Endodermal cell (in vitro differentiated cells): Measurements from ENCODE around the gene RRAD. TPM values are rescaled to one million over a fixed set of nuclear protein-coding genes. Genes with fewer than 3 reads are reported as not detected.
A peak's percentile ranks its signal among the peaks of the same experiment; 100 is the strongest.

ENCODE experiments used
- DNase-seq: peaks from one replicate; pipeline ENCODE4 v3.0.0-alpha.2; 2017
- H3K27ac ChIP-seq: 2 replicates; pipeline ENCODE4 v1.5.1; 2013; ENCODE audit warnings: mild to moderate bottlenecking, low read depth, low read length, moderate library complexity
- H3K27me3 ChIP-seq: 2 replicates; pipeline ENCODE4 v1.6.1; 2013; ENCODE audit warnings: mild to moderate bottlenecking, low read length, moderate library complexity; ENCODE audit not compliant: insufficient read depth, control insufficient read depth, poor library complexity, severe bottlenecking
- H3K36me3 ChIP-seq: 2 replicates; pipeline ENCODE4 v1.7.0; 2013; ENCODE audit warnings: mild to moderate bottlenecking, low read length, moderate library complexity; ENCODE audit not compliant: control insufficient read depth, insufficient read depth
- H3K4me1 ChIP-seq: one replicate; pipeline ENCODE4 v1.7.0; 2013; ENCODE audit warnings: low read length; ENCODE audit not compliant: control insufficient read depth, insufficient read depth
- H3K4me3 ChIP-seq: 2 replicates; pipeline ENCODE4 v1.5.1; 2013; ENCODE audit warnings: mild to moderate bottlenecking, low read length, moderate library complexity
- H3K9ac ChIP-seq: 2 replicates; pipeline ENCODE4 v1.6.1; 2013; ENCODE audit warnings: mild to moderate bottlenecking, low read length, moderate library complexity; ENCODE audit not compliant: poor library complexity, severe bottlenecking; ENCODE audit errors: extremely low read depth
- H3K9me3 ChIP-seq: 2 replicates; pipeline ENCODE4 v1.6.1; 2013; ENCODE audit warnings: mild to moderate bottlenecking, low read length, moderate library complexity; ENCODE audit not compliant: control insufficient read depth
- H3K27ac Mint-ChIP-seq: 2 replicates; pipeline ENCODE4 v1.8.0; 2020; ENCODE audit warnings: mixed read lengths
- H3K27me3 Mint-ChIP-seq: 2 replicates; pipeline ENCODE4 v1.8.0; 2021; ENCODE audit warnings: mild to moderate bottlenecking, mixed read lengths; ENCODE audit not compliant: insufficient read depth
- H3K36me3 Mint-ChIP-seq: 2 replicates; pipeline ENCODE4 v1.8.0; 2020; ENCODE audit warnings: low read depth, mixed read lengths
- H3K4me1 Mint-ChIP-seq: 2 replicates; pipeline ENCODE4 v1.8.0; 2020; ENCODE audit warnings: mixed read lengths
- H3K4me3 Mint-ChIP-seq: 2 replicates; pipeline ENCODE4 v1.8.0; 2020; ENCODE audit warnings: mild to moderate bottlenecking, moderate library complexity, mixed read lengths
- H3K9me3 Mint-ChIP-seq: 2 replicates; pipeline ENCODE4 v1.8.0; 2020; ENCODE audit warnings: mild to moderate bottlenecking, mixed read lengths
- CTCF ChIP-seq: fragments of 200-600 bp; sonication (generic); conservative IDR thresholded peaks from 2 replicates; pipeline ENCODE4 v1.5.0; 2021; ENCODE audit warnings: antibody characterized with exemption, mild to moderate bottlenecking
- whole genome bisulfite sequencing, 2 experiments: methylation state at CpG; one replicate each; pipeline versions ENCODE4 v1.1.5 to v1.1.7; 2013; ENCODE audit warnings: missing lambda C conversion rate in 2 of 2, mixed read lengths in 1 of 2; ENCODE audit not compliant: insufficient coverage in 1 of 2, insufficient read length in 1 of 2; 5-methylcytosine and 5-hydroxymethylcytosine counted together
- total RNA-seq, 2 donors: library from RNA; stranded (reverse); fragmentation: NEBNext Ultra II Directional in 1 of 2; extraction: Animal tissue kit (Norgen Biotek cat#: 25700) in 1 of 2; gene quantifications; 2 replicates in 1 of 2; 3 replicates in 1 of 2; pipeline ENCODE4 v1.2.1, GENCODE V29; 2021

The RRAD gene
- total RNA-seq, 2 donors from 2014 or later = 0.55 TPM; not detected in 1

GRCh38 chr16:66950971-66951790 lies 25.8 kb upstream of the RRAD start:
- Histone ChIP-seq H3K9ac (no peak overlapping the region), H3K9me3 (peaks cover 14% of the 10 kb centered on the region), H3K4me1 (no peaks in the 10 kb centered on the region), H3K36me3 (no peaks in the 10 kb centered on the region), H3K27ac (no peak overlapping the region), H3K27me3 (peaks cover 33% of the 10 kb centered on the region), H3K4me3 (peak overlapping the region; percentile 11)
- Mint-ChIP-seq H3K27me3 (peaks cover 13% of the 10 kb centered on the region), H3K4me1 (peaks cover 11% of the 10 kb centered on the region), H3K36me3 (no peaks in the 10 kb centered on the region), H3K27ac (no peak overlapping the region), H3K9me3 (peaks cover 13% of the 10 kb centered on the region), H3K4me3 (no peak overlapping the region)
- no peak for DNase-seq
- 84 to 95% methylated on average over 2 to 4 of the region's 4 CpGs for WGBS, 2 experiments
- no peak for TF ChIP-seq CTCF

- peaks cover 13% of the 10 kb centered on the region for H3K27me3 Mint-ChIP-seq
- peaks cover 6% of the 10 kb centered on the region for H3K4me1 Mint-ChIP-seq
Measured at GRCh38 chr16:66950437-66950836, 25.1 kb upstream of the RRAD start.

GRCh38 chr16:66949472-66949871 lies 24.1 kb upstream of the RRAD start:
- peaks cover 6% of the 10 kb centered on the region for H3K4me1 Mint-ChIP-seq
- no peaks in the 10 kb centered on the region for H3K36me3 ChIP-seq
- H3K4me3 Mint-ChIP-seq = no peak overlapping the region
- no peak for TF ChIP-seq CTCF
- DNase-seq = no peak
- no peak overlapping the region for H3K27ac ChIP-seq
- peaks cover 14% of the 10 kb centered on the region for H3K9me3 ChIP-seq
- WGBS, 2 experiments = 83 to 86% methylated on average over 6 of the region's 6 CpGs
- H3K36me3 Mint-ChIP-seq = no peaks in the 10 kb centered on the region
- no peak overlapping the region for H3K4me3 ChIP-seq
- H3K9ac ChIP-seq = no peak overlapping the region
- no peaks in the 10 kb centered on the region for H3K4me1 ChIP-seq
- H3K27ac Mint-ChIP-seq = no peak overlapping the region
- H3K27me3 ChIP-seq = peaks cover 33% of the 10 kb centered on the region
- H3K27me3 Mint-ChIP-seq = peaks cover 13% of the 10 kb centered on the region
- H3K9me3 Mint-ChIP-seq = peaks cover 13% of the 10 kb centered on the region

More at GRCh38 chr16:66950437-66950836, 25.1 kb upstream of the RRAD start:
- Histone ChIP-seq H3K4me1 (no peaks in the 10 kb centered on the region), H3K27me3 (peaks cover 33% of the 10 kb centered on the region), H3K9me3 (peaks cover 14% of the 10 kb centered on the region), H3K36me3 (no peaks in the 10 kb centered on the region), H3K9ac (no peak overlapping the region), H3K4me3 (no peak overlapping the region), H3K27ac (no peak overlapping the region)
- no peak for TF ChIP-seq CTCF
- Mint-ChIP-seq H3K4me3 (no peak overlapping the region), H3K36me3 (no peaks in the 10 kb centered on the region), H3K9me3 (peaks cover 13% of the 10 kb centered on the region), H3K27ac (no peak overlapping the region)
- DNase-seq = no peak
- 93% methylated on average over 2 of the region's 2 CpGs; no CpG with 5 or more reads in 1 of the 2 experiments for WGBS, 2 experiments
